Cardiac muscle cell (in vitro differentiated cells and primary cell): ENCODE results near the gene TMEM11. TPM values are rescaled to one million over a fixed set of nuclear protein-coding genes. Genes with fewer than 3 reads are reported as not detected.

Source experiments
- DNase-seq, 2 donors: peaks; one replicate each; pipeline versions ENCODE4 v3.0.0 to v3.0.0-alpha.2; 2010 to 2017; ENCODE audit warnings: low read depth in 1 of 2, low spot score in 1 of 2
- H3K27ac ChIP-seq: fragments of 200-600 bp; sonication (generic); 2 replicates; pipeline ENCODE4 v1.5.1; 2016
- H3K27me3 ChIP-seq: fragments of 200-600 bp; sonication (generic); 2 replicates; pipeline ENCODE4 v1.6.0; 2016; ENCODE audit warnings: control low read depth
- H3K36me3 ChIP-seq: fragments of 200-600 bp; sonication (generic); 2 replicates; pipeline ENCODE4 v1.5.1; 2016; ENCODE audit warnings: control low read depth
- H3K4me1 ChIP-seq: fragments of 200-600 bp; sonication (generic); 2 replicates; pipeline ENCODE4 v1.8.1; 2017; ENCODE audit warnings: low read depth, mild to moderate bottlenecking, mixed run types
- H3K4me3 ChIP-seq: fragments of 200-600 bp; sonication (generic); 2 replicates; pipeline ENCODE4 v1.5.1; 2016; ENCODE audit warnings: mild to moderate bottlenecking
- H3K9me3 ChIP-seq: fragments of 200-600 bp; sonication (generic); 2 replicates; pipeline ENCODE4 v1.5.1; 2017; ENCODE audit warnings: low read depth, mild to moderate bottlenecking, control low read depth
- CTCF ChIP-seq: IDR thresholded peaks from 2 replicates; pipeline ENCODE4 v1.5.1; 2012; ENCODE audit warnings: low read depth, mild to moderate bottlenecking, low read length
- polyA plus RNA-seq: library from polyadenylated mRNA; unstranded; fragments of >200 nt; fragmentation: Nextera tagmentation; extraction: Ambion mirVana; gene quantifications from 2 replicates; pipeline ENCODE4 v1.2.1, GENCODE V29; 2016
- total RNA-seq: library from RNA; depleted of rRNA; stranded (reverse); fragments of >200 nt; gene quantifications from 2 replicates; pipeline ENCODE4 v1.2.3, GENCODE V29; 2016

The TMEM11 gene
- total and polyA plus RNA-seq, 2 experiments from 2014 or later: 37.9 to 91.0 TPM

GRCh38 chr17:21217346-21217745 is 3.4 kb upstream of the TMEM11 start:
- Histone ChIP-seq H3K4me1 (peaks cover 18% of the 10 kb centered on the region), H3K4me3 (no peak overlapping the region), H3K27me3 (no peaks in the 10 kb centered on the region), H3K27ac (no peak overlapping the region), H3K36me3 (no peaks in the 10 kb centered on the region), H3K9me3 (no peaks in the 10 kb centered on the region)
- TF ChIP-seq CTCF: no peak
- no peak for DNase-seq

- no peaks in the 10 kb centered on the region for H3K36me3 ChIP-seq
- no peaks in the 10 kb centered on the region for H3K9me3 ChIP-seq
- TF ChIP-seq CTCF: no peak
- peak overlapping the region; percentile 45 for H3K27ac ChIP-seq
- H3K4me3 ChIP-seq: no peak overlapping the region
- no peaks in the 10 kb centered on the region for H3K27me3 ChIP-seq
- DNase-seq: peak in 1 of 2 donors; percentile 62
- H3K4me1 ChIP-seq: peaks cover 22% of the 10 kb centered on the region
Observed at GRCh38 chr17:21215935-21216334, 2.0 kb upstream of the TMEM11 start.

GRCh38 chr17:21214777-21215541 is 998 bp upstream of the TMEM11 start:
- no peak for TF ChIP-seq CTCF
- Histone ChIP-seq H3K36me3 (no peaks in the 10 kb centered on the region), H3K27ac (peak overlapping the region; percentile 100), H3K27me3 (no peaks in the 10 kb centered on the region), H3K9me3 (no peaks in the 10 kb centered on the region), H3K4me1 (peaks cover 22% of the 10 kb centered on the region), H3K4me3 (peak overlapping the region; percentile 98)
- peak in 1 of 2 donors; percentile 12 for DNase-seq

- no peak for TF ChIP-seq CTCF
- H3K27ac ChIP-seq: peak overlapping the region; percentile 100
- DNase-seq: peak; percentile 39 to 69
- peak overlapping the region; percentile 98 for H3K4me3 ChIP-seq
- peaks cover 22% of the 10 kb centered on the region for H3K4me1 ChIP-seq
- no peaks in the 10 kb centered on the region for H3K36me3 ChIP-seq
- H3K27me3 ChIP-seq: no peaks in the 10 kb centered on the region
- H3K9me3 ChIP-seq: no peaks in the 10 kb centered on the region
Observed at GRCh38 chr17:21213638-21214014, 335 bp downstream of the TMEM11 start.

DNA sequence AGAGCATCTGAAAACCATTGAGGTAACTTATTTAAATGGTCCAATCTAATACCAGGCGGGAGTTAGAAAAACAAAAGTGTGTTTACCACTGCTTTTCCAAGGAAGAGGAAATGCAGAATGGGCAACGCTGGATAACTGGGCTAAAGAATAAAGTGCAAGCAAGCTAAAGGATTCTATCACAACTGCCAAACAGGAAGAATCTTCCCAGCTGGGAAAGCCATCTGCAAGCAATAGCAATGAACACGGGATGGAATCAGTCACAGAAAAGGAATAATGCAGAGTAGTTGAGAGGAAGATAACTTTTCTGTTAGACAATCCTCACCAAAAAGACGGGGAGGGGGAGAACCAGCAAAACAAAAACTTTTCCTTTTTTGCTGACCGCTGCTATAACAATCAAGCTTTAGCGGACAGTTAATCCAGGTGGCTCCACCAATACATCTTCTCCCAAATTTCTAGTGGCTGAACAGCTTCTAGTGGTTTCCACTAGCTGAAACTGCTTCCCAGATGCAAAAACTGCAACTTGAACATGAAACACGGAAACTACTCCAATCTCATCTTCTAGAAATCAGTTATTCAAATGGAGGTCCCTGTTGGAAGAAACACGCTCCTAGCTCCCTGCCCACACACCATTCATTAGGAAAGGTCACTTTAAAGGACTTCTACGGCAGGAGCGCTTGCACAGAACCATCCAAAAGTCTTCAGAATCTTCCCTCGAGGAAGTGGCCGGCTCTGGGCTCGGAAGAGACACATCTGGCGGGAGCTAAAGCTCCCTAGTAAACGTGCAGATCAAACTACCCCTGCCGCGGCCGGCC is 929 bp downstream of the TMEM11 start:
- Histone ChIP-seq H3K36me3 (no peaks in the 10 kb centered on the region), H3K27me3 (no peaks in the 10 kb centered on the region), H3K4me1 (peaks cover 20% of the 10 kb centered on the region), H3K4me3 (peak overlapping the region; percentile 98), H3K27ac (peak overlapping the region; percentile 100), H3K9me3 (no peaks in the 10 kb centered on the region)
- no peak for DNase-seq
- no peak for TF ChIP-seq CTCF
